A549 treated with AZD2906 at 1 μM for 4 hours (cell line): ENCODE results near the gene ABHD12. TPM values are rescaled to one million over a fixed set of nuclear protein-coding genes. Genes with fewer than 3 reads are reported as not detected.

ENCODE experiments used
- total RNA-seq: library from RNA; stranded (reverse); fragments of 200-300 nt; extraction: Qiagen RNA extraction; gene quantifications from 5 replicates; pipeline ENCODE4 v1.2.3, GENCODE V29; 2022

The ABHD12 gene
- 110 to 164 TPM (median 158 TPM) in 5 replicates for total RNA-seq

DNA sequence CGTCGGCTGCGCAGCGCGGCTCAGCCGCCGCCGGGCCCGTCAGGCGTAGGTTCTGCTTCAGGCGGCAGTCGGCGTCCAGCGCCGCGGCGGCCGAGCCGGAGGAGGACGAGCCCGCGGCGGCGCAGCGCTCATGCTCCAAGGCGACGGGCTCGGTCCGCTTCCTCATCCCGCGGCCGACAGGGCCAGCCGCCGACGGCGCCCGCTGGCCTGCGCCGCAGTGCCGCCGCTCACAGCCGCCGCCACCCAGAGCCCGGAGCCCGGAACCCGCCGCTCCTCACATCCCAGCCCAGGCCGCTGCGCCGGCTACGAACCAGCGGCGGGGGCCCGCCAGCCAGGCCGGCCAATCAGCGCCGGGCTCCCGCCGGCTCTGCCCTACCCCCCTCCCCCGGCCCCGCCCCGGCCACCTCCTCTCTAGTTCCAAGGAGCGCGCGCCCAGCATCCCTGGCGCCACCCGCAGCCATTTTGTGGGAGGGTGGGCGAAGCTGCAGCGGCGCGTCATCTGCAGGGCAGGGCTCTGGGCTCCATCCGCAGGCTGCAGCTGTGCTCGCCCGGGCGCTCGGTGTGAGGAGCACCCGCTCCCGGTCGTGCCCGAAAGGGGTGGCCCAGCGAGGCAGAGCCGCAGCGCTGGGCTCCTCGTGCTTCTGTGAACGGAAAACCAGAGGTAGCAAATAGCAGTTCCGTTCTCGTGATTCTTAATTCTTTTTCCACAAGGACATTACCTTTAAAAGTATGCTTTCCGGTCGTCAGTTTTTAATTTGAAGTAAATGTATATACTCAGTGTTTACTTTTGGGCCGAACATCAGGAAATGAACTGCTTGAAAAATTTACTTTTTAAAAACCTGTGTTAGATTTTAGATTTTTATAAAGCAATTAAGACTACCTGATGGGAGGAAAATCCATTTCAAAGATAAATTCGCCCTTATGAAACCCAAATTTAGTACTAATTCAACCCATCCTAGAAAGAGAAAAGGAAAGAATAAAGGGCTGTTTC is at the start of gene ABHD12:
Gene ABHD12 (minus strand): TSS at position 298 of the 991 bp plus-strand sequence. CDS start 132 bp downstream, at position 166.

GRCh38 chr20:25407311-25408169 is 16.9 kb upstream of the ABHD12 start, which contains the start of gene GINS1:
TSS of gene GINS1 (plus strand) at chr20:25407673. CDS start at chr20:25407821, 148 bp downstream.

Other genes starting within 250 kb of the ABHD12 start
- 168 to 216 TPM (median 190 TPM) in 5 replicates for gene ENTPD6, start 195.1 kb downstream of the ABHD12 start, total RNA-seq
- gene PYGB, start 142.8 kb downstream of the ABHD12 start, total RNA-seq, result 349 to 448 TPM (median 416 TPM) in 5 replicates
- 30.0 to 36.5 TPM (median 33.5 TPM) in 5 replicates for gene GINS1, start 16.8 kb upstream of the ABHD12 start, total RNA-seq
- gene NINL, start 194.7 kb upstream of the ABHD12 start, total RNA-seq, result 12.8 to 16.3 TPM (median 15.3 TPM) in 5 replicates
- 6.2 to 8.7 TPM (median 7.3 TPM) in 5 replicates for gene NANP, start 233.2 kb upstream of the ABHD12 start, total RNA-seq